Coronary artery (tissue), 2 donors: ENCODE measurements around the gene CYB561D2.

Experiments
- DNase-seq: peaks from one replicate; pipeline ENCODE4 v3.0.0-alpha.2; 2017; ENCODE audit warnings: low spot score
- H3K27ac ChIP-seq, 2 donors: fragments of 200-600 bp; sonication (generic); one replicate each; pipeline ENCODE4 v1.5.1; 2016 to 2019
- H3K4me3 ChIP-seq: fragments of 200-600 bp; sonication (generic); 2 replicates; pipeline ENCODE4 v1.5.1; 2016; ENCODE audit warnings: mild to moderate bottlenecking, moderate library complexity
- TF ChIP-seq, protein P1 (sequence below): fragments of 200-600 bp; sonication (generic); IDR thresholded peaks from one replicate; pipeline ENCODE4 v1.5.1; 2019; ENCODE audit warnings: antibody characterized with exemption

Gene CYB561D2

DNA sequence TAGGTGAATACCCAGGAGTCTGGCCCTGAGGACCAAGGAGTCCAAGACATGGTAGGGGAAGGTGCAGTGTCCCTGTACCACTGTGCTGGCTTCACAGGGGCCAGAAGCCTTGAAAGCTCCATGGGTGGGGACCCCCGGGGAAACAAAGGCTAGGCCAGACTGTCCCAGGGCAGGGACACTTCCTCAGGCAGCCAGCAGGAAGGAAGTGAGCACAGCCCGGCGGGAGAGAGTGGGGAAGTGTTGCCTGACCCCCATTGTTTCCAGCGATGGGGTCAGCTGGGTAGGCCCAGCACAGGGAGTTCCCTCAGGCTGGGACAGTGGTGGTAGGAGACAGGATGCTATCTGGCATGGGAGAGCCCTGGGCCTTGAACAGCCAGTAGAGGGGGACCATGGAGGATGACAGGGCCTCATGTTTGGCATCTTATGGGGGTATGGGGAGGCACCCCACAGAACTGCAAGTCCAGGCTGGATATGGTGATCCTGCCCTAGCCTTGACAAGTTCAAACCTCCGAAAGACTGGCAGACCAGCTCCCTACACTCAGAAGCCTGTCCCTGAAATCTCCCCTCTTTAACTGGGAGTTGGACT lies 27.0 kb upstream of the CYB561D2 start:
- TF ChIP-seq, protein P1, sequence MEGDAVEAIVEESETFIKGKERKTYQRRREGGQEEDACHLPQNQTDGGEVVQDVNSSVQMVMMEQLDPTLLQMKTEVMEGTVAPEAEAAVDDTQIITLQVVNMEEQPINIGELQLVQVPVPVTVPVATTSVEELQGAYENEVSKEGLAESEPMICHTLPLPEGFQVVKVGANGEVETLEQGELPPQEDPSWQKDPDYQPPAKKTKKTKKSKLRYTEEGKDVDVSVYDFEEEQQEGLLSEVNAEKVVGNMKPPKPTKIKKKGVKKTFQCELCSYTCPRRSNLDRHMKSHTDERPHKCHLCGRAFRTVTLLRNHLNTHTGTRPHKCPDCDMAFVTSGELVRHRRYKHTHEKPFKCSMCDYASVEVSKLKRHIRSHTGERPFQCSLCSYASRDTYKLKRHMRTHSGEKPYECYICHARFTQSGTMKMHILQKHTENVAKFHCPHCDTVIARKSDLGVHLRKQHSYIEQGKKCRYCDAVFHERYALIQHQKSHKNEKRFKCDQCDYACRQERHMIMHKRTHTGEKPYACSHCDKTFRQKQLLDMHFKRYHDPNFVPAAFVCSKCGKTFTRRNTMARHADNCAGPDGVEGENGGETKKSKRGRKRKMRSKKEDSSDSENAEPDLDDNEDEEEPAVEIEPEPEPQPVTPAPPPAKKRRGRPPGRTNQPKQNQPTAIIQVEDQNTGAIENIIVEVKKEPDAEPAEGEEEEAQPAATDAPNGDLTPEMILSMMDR: no peak
- Histone ChIP-seq H3K4me3 (no peak overlapping the region), H3K27ac (peak overlapping the region; percentile 52 to 91)
- no peak for DNase-seq

DNA sequence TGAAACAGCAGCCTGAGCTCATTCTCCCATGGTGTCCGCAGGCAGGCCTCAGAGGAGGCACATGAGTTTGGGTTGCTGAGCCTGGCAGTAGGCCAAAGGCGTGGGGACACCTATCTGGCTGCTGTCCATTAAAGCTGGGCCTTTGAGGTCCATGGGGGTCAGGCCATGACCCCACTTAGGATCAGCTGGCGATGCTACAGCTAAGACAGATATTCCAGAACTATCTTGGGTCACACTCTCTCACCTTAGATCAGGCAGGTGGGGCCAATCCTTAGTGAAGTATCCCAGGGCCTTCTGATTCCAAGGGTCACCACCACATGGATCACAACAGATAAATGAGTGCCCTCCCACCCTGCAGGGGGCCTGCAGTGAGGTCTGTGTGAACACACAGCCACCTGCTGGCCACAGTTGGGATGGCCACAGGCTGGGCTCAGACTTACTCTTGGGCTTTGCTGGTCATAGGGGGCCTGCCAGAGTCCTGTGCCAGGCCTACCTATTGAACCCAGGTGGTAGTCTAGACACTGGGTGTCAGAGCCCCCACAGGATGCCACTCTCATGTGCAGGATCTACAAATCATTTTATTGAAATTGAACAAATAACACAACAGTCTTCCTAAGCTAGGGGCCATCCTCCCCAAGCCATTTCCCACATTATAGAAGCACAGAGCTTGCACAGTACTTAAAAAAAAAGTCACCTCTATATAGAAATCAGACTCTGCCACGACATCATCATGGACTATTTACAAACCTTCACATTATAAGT lies 26.1 kb upstream of the CYB561D2 start:
- H3K4me3 ChIP-seq: no peak overlapping the region
- TF ChIP-seq, protein P1: peak; percentile 68
- H3K27ac ChIP-seq: peak overlapping the region in 1 of 2 donors; percentile 91
- DNase-seq: no peak

DNA sequence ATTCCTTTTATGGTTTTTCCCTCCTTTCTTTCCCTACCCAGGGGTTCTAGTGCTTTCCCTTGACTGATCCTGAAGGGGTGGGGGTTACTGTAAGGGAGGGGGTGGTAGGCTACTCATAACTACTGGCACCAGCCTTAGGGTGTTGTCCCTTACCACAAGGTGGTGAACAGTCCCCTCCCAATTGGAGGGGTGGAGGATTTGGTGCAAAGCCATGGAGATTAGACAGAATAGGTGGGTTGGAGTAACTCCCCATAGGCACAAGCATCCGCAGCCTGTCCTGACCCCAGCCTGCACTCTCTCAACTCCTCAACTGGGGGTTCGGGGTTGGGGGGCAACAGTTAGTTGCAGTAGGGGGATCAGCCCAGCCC lies 25.6 kb upstream of the CYB561D2 start:
- Histone ChIP-seq H3K27ac (peak overlapping the region in 1 of 2 donors; percentile 3), H3K4me3 (no peak overlapping the region)
- TF ChIP-seq, protein P1: no peak
- DNase-seq: no peak

- TF ChIP-seq, protein P1: no peak
- no peak for DNase-seq
- H3K4me3 ChIP-seq: no peak overlapping the region
- peak overlapping the region in 1 of 2 donors; percentile 3 for H3K27ac ChIP-seq
Measured at GRCh38 chr3:50325497-50326181, 25.0 kb upstream of the CYB561D2 start.

DNA sequence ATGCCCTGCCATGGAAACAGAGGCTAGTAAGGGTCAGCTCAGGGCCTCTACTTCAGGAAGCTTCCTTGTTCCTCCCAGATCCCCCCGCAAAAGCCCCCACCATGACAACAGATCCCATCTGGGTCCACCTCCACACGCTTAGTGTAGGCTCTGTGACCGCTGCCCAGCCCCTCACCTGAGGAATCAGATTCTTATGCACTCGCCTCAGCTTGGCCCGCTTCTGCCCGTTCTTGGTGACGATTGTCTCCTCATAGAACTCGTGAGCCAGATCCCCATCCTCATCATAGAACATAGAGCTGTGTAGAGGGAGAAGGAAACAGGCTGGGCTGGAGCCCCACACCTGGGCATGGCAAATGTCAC lies 24.5 kb upstream of the CYB561D2 start:
- TF ChIP-seq, protein P1: no peak
- no peak for DNase-seq
- H3K4me3 ChIP-seq: no peak overlapping the region
- peak overlapping the region in 1 of 2 donors; percentile 3 for H3K27ac ChIP-seq

DNA sequence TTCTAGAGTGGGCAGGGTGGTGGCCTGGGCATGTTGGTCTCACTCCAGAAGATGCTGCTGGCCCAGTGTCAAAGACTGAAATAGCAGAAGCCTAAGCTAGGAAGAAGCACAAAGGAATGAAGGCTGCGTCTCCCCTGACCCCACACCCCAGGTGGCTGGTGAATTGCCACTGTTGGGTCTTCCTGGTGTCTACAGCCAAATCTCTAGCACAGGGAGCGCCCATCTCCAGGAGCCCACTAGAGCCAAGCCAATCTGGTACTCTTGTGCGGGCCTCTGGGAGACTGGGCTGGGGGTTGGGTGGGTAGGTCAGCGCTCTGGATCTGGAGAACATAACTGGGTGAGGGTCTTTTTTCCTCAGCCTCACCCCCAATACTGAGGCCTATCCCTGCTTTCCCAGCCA lies 23.5 kb upstream of the CYB561D2 start:
- TF ChIP-seq, protein P1: no peak
- no peak for DNase-seq
- Histone ChIP-seq H3K27ac (peak overlapping the region; percentile 80 to 85), H3K4me3 (peak overlapping the region; percentile 99)
